ENCODE measurements around the gene EIF6. TPM values are rescaled to one million over a fixed set of nuclear protein-coding genes. Genes with fewer than 3 reads are reported as not detected.
A peak's percentile ranks its signal among the peaks of the same experiment; 100 is the strongest.

EIF6 gene
- total and polyA plus RNA-seq, 9 of the 15 experiments (the other 6 are each of a cell fraction or from before 2014, with no cell fraction given) = 165 to 832 (median 229) TPM

DNA sequence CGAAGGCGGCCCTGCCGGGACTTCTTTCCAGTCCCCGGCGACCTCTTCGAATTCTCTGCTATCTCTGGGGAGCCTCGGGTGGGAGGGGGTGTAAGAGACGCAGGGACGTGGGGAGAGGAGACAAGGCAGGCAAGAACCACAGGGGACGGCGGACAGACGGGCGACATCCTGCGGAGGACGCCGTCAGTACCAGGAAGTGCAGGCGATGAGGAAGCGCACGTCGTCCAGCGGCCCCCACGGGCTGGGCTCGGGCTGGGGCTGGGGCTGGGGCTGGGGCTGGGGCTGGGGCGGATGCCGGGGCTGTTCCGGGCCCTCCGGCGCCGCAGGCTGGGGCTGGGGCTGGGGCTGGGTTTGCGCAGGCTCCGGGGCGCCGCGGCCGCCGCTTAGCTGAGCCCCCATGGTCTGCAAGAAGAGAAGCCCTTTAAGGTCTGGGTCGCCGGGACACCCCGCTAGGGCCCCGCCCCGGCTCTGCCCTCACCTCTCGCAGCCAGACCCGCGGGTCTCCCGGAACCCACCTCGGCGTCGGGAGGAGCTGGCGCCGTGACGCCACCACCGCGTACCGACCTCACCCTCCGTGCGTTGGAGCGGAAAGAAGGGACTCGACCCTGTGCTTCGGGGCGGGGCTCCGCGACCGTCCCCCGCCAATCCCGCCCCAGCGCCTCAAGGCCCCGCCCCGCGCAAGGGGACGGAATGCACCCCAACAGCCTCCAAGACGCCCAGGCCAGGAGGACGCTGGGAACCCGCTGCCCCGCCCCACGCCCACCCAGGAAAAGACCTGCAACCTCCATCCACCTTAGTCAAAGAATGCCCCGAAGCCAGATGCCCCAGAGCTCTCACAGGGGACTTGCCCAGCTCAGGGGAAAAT lies 6.8 kb downstream of the EIF6 start, which contains the start of gene MMP24OS (continued):
- TF ChIP-seq, protein P1, sequence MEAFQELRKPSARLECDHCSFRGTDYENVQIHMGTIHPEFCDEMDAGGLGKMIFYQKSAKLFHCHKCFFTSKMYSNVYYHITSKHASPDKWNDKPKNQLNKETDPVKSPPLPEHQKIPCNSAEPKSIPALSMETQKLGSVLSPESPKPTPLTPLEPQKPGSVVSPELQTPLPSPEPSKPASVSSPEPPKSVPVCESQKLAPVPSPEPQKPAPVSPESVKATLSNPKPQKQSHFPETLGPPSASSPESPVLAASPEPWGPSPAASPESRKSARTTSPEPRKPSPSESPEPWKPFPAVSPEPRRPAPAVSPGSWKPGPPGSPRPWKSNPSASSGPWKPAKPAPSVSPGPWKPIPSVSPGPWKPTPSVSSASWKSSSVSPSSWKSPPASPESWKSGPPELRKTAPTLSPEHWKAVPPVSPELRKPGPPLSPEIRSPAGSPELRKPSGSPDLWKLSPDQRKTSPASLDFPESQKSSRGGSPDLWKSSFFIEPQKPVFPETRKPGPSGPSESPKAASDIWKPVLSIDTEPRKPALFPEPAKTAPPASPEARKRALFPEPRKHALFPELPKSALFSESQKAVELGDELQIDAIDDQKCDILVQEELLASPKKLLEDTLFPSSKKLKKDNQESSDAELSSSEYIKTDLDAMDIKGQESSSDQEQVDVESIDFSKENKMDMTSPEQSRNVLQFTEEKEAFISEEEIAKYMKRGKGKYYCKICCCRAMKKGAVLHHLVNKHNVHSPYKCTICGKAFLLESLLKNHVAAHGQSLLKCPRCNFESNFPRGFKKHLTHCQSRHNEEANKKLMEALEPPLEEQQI (IDR thresholded peaks at IDR 0.05) = no peak
- no peak for TF ChIP-seq ZNF134 (CRISPR knock-in tag; conservative IDR thresholded peaks at IDR 0.05)
- no peak for TF ChIP-seq RUNX1 (IDR thresholded peaks at IDR 0.05; ENCODE audit: low read depth)
- TF ChIP-seq FOXJ3 (CRISPR knock-in tag; IDR thresholded peaks at IDR 0.05) = no peak
- TF ChIP-seq PHF8 (IDR thresholded peaks at IDR 0.05; ENCODE audit: borderline replicate concordance, low read length) = peak; percentile 73; the same call in 1 of the 2 replicates
- TF ChIP-seq, protein P2, sequence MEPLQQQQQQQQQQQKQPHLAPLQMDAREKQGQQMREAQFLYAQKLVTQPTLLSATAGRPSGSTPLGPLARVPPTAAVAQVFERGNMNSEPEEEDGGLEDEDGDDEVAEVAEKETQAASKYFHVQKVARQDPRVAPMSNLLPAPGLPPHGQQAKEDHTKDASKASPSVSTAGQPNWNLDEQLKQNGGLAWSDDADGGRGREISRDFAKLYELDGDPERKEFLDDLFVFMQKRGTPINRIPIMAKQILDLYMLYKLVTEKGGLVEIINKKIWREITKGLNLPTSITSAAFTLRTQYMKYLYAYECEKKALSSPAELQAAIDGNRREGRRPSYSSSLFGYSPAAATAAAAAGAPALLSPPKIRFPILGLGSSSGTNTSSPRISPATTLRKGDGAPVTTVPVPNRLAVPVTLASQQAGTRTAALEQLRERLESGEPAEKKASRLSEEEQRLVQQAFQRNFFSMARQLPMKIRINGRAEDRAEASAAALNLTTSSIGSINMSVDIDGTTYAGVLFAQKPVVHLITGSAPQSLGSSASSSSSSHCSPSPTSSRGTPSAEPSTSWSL (CRISPR knock-in tag; IDR thresholded peaks at IDR 0.05; ENCODE audit: borderline replicate concordance) = no peak
- no peak for TF ChIP-seq HNRNPLL (IDR thresholded peaks at IDR 0.05; ENCODE audit: low read depth, low read length, poor library complexity, severe bottlenecking)
- no peak for TF ChIP-seq GABPB2 (CRISPR knock-in tag; conservative IDR thresholded peaks at IDR 0.05)
- TF ChIP-seq SREBF2 (CRISPR knock-in tag; IDR thresholded peaks at IDR 0.05) = no peak
- TF ChIP-seq RBM39 (optimal IDR thresholded peaks at IDR 0.05; ENCODE audit: low read depth, low read length) = no peak
- no peak for TF ChIP-seq WHSC1 (IDR thresholded peaks at IDR 0.05; ENCODE audit: low read length)
- TF ChIP-seq, protein P3, sequence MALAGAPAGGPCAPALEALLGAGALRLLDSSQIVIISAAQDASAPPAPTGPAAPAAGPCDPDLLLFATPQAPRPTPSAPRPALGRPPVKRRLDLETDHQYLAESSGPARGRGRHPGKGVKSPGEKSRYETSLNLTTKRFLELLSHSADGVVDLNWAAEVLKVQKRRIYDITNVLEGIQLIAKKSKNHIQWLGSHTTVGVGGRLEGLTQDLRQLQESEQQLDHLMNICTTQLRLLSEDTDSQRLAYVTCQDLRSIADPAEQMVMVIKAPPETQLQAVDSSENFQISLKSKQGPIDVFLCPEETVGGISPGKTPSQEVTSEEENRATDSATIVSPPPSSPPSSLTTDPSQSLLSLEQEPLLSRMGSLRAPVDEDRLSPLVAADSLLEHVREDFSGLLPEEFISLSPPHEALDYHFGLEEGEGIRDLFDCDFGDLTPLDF (CRISPR knock-in tag; IDR thresholded peaks at IDR 0.05) = no peak
- no peak for TF ChIP-seq HDGF (IDR thresholded peaks at IDR 0.05)
- TF ChIP-seq EP400 (IDR thresholded peaks at IDR 0.05) = peak; percentile 30; the same call in 1 of the 2 replicates
- TF ChIP-seq HDAC3 (IDR thresholded peaks at IDR 0.05; ENCODE audit: borderline replicate concordance, partially characterized antibody) = no peak
- no peak for TF ChIP-seq NR2C1 (IDR thresholded peaks at IDR 0.05)
- TF ChIP-seq NR2C1 (tag; IDR thresholded peaks at IDR 0.05) = no peak
- TF ChIP-seq THRAP3 (IDR thresholded peaks at IDR 0.05; ENCODE audit: borderline replicate concordance) = no peak
- TF ChIP-seq GATAD2A (IDR thresholded peaks at IDR 0.05) = no peak
- TF ChIP-seq, protein P4, sequence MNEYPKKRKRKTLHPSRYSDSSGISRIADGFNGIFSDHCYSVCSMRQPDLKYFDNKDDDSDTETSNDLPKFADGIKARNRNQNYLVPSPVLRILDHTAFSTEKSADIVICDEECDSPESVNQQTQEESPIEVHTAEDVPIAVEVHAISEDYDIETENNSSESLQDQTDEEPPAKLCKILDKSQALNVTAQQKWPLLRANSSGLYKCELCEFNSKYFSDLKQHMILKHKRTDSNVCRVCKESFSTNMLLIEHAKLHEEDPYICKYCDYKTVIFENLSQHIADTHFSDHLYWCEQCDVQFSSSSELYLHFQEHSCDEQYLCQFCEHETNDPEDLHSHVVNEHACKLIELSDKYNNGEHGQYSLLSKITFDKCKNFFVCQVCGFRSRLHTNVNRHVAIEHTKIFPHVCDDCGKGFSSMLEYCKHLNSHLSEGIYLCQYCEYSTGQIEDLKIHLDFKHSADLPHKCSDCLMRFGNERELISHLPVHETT (CRISPR knock-in tag; conservative IDR thresholded peaks at IDR 0.05 in 1 of 2, IDR thresholded peaks at IDR 0.05 in 1 of 2) = 0 out of 4 replicates have a peak, but pooled peaks of 1 of the 2 experiments have one; percentile 37
- TF ChIP-seq CEBPG (CRISPR knock-in tag; IDR thresholded peaks at IDR 0.05) = no peak
- TF ChIP-seq CEBPG (tag; conservative IDR thresholded peaks at IDR 0.05 in 1 of 2, IDR thresholded peaks at IDR 0.05 in 1 of 2) = no peak

Measured in K562 (cell line).